Prostate gland (tissue), 2 donors: Measurements from ENCODE around the gene DLGAP1.
"Not testable (repeated sequence)": the region's sequence is repeated elsewhere in the genome, so short reads cannot be mapped to it uniquely, and the experiment has no call there.

ENCODE experiments used
- POLR2A ChIP-seq: fragments of 450-650 bp; IDR thresholded peaks from one replicate; pipeline ENCODE4 v1.6.1; 2016; ENCODE audit warnings: antibody characterized with exemption, mild to moderate bottlenecking
- TF ChIP-seq, protein P1 (sequence below), 4 experiments: fragments of 200-600 bp in 2 of 4; fragments of 450-650 bp in 2 of 4; sonication (generic) in 2 of 4; IDR thresholded peaks; 1 replicate in 3 of 4; 2 replicates in 1 of 4; pipeline ENCODE4 v1.5.1; 2016 to 2019; ENCODE audit warnings: antibody characterized with exemption in 4 of 4, mild to moderate bottlenecking in 2 of 4, moderate library complexity in 2 of 4

DNA sequence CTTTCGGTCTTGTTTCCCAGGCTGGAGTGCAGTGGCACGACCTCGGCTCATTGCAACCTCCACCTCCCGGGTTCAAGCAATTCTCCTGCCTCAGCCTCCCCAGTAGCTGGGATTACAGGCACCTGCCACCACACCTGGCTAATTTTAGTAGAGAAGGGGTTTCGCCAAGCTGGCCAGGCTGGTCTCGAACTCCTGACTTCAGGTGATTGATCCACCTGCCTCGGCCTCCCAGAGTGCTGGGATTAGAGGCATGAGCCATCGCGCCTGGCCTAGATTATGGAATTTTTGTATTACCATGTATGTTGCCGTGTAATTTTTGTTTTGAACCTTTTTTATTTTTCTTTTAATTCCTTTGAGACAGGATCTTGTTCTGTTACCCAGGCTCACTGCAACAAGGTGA, 848.2 kb downstream of the DLGAP1 start:
- TF ChIP-seq, protein P1, sequence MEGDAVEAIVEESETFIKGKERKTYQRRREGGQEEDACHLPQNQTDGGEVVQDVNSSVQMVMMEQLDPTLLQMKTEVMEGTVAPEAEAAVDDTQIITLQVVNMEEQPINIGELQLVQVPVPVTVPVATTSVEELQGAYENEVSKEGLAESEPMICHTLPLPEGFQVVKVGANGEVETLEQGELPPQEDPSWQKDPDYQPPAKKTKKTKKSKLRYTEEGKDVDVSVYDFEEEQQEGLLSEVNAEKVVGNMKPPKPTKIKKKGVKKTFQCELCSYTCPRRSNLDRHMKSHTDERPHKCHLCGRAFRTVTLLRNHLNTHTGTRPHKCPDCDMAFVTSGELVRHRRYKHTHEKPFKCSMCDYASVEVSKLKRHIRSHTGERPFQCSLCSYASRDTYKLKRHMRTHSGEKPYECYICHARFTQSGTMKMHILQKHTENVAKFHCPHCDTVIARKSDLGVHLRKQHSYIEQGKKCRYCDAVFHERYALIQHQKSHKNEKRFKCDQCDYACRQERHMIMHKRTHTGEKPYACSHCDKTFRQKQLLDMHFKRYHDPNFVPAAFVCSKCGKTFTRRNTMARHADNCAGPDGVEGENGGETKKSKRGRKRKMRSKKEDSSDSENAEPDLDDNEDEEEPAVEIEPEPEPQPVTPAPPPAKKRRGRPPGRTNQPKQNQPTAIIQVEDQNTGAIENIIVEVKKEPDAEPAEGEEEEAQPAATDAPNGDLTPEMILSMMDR (IDR thresholded peaks at IDR 0.05): not testable (repeated sequence)
- not testable (repeated sequence) for TF ChIP-seq POLR2A
